Fibroblast of lung (primary cell): ENCODE data around the gene EPS8L2. TPM values are rescaled to one million over a fixed set of nuclear protein-coding genes. Genes with fewer than 3 reads are reported as not detected.

ENCODE experiments used
- DNase-seq, 2 donors: peaks; one replicate each; pipeline versions ENCODE4 v3.0.0 to v3.0.0-alpha.2; 2010; ENCODE audit warnings: low read depth in 2 of 2
- H2AFZ ChIP-seq: 2 replicates; pipeline ENCODE4 v1.5.1; 2012; ENCODE audit warnings: low read length, control low read depth, inconsistent platforms
- H3K27ac ChIP-seq: 2 replicates; pipeline ENCODE4 v1.5.1; 2011; ENCODE audit warnings: low read length, control low read depth; ENCODE audit not compliant: insufficient read depth
- H3K27me3 ChIP-seq: 2 replicates; pipeline ENCODE4 v1.5.1; 2011; ENCODE audit warnings: mild to moderate bottlenecking, low read length; ENCODE audit not compliant: control insufficient read depth, insufficient read depth
- H3K36me3 ChIP-seq: 2 replicates; pipeline ENCODE4 v1.5.1; 2011; ENCODE audit warnings: low read length; ENCODE audit not compliant: control insufficient read depth, insufficient read depth
- H3K4me1 ChIP-seq: 2 replicates; pipeline ENCODE4 v1.5.1; 2011; ENCODE audit warnings: low read length; ENCODE audit not compliant: control insufficient read depth, insufficient read depth; ENCODE audit errors: extremely low read depth
- H3K4me2 ChIP-seq: 2 replicates; pipeline ENCODE4 v1.5.1; 2011; ENCODE audit warnings: low read length, control low read depth; ENCODE audit not compliant: insufficient read depth; ENCODE audit errors: extremely low read depth
- H3K4me3 ChIP-seq, 4 experiments: fragments of 200-600 bp in 1 of 4; sonication (generic) in 1 of 4; replicated peaks in 1 of 4; 2 replicates each; pipeline ENCODE4 v1.5.1; 2011 to 2016; ENCODE audit warnings: low read length in 4 of 4, low read depth in 3 of 4, mild to moderate bottlenecking in 3 of 4, control low read depth in 2 of 4, inconsistent platforms in 1 of 4, mixed read lengths in 1 of 4; ENCODE audit not compliant: insufficient read depth in 1 of 4; ENCODE audit errors: control extremely low read depth in 1 of 4
- H3K79me2 ChIP-seq: 2 replicates; pipeline ENCODE4 v1.5.1; 2012; ENCODE audit warnings: mild to moderate bottlenecking, low read length, inconsistent platforms; ENCODE audit not compliant: control insufficient read depth, insufficient read depth
- H3K9ac ChIP-seq: 2 replicates; pipeline ENCODE4 v1.5.1; 2011; ENCODE audit warnings: mild to moderate bottlenecking, low read length, control low read depth; ENCODE audit not compliant: insufficient read depth
- H3K9me3 ChIP-seq: 2 replicates; pipeline ENCODE4 v1.5.1; 2012; ENCODE audit warnings: low read depth, low read length; ENCODE audit not compliant: control insufficient read depth, insufficient read depth
- H4K20me1 ChIP-seq: 2 replicates; pipeline ENCODE4 v1.5.1; 2011; ENCODE audit warnings: low read length; ENCODE audit not compliant: control insufficient read depth, insufficient read depth; ENCODE audit errors: extremely low read depth
- EZH2 ChIP-seq: IDR thresholded peaks from 2 replicates; pipeline ENCODE4 v1.5.1; 2012; ENCODE audit warnings: low read length, control low read depth, mild to moderate bottlenecking; ENCODE audit errors: missing control alignments
- polyA plus RNA-seq, 2 donors: library from polyadenylated mRNA; depleted of rRNA in 1 of 2; stranded (reverse) in 1 of 2; unstranded in 1 of 2; fragments of >200 nt; gene quantifications; 2 replicates each; pipeline ENCODE4 v1.2.1, GENCODE V29; 2011 to 2012; ENCODE audit warnings: missing spikeins in 1 of 2
- total RNA-seq: library from RNA; depleted of rRNA; stranded (reverse); fragments of >200 nt; gene quantifications from 2 replicates; pipeline ENCODE4 v1.2.1, GENCODE V29; 2014
- TF ChIP-seq, protein P1 (sequence below), 2 donors: IDR thresholded peaks in 1 of 2; conservative IDR thresholded peaks in 1 of 2; 1 replicate in 1 of 2; 2 replicates in 1 of 2; pipeline ENCODE4 v1.5.1; 2011 to 2012; ENCODE audit warnings: low read length in 2 of 2, control low read depth in 1 of 2, inconsistent platforms in 1 of 2, low read depth in 1 of 2, mild to moderate bottlenecking in 1 of 2

EPS8L2 gene
- total and polyA plus RNA-seq, 2 donors (not counting 1 experiment from before 2014, with no cell fraction given), result 18.4 to 54.2 TPM

- Histone ChIP-seq H3K4me1 (no peaks in the 10 kb centered on the region), H3K36me3 (peaks cover 31% of the 10 kb centered on the region), H4K20me1 (no peaks in the 10 kb centered on the region), H2AFZ (no peak overlapping the region), H3K4me2 (peak overlapping the region; percentile 64), H3K27ac (peak overlapping the region; percentile 0), H3K79me2 (peaks cover 70% of the 10 kb centered on the region), H3K9me3 (no peaks in the 10 kb centered on the region), H3K27me3 (no peaks in the 10 kb centered on the region), H3K9ac (no peak overlapping the region), H3K4me3 (peak overlapping the region in 3 of 4 experiments; percentile 0 to 78 (median 67))
- DNase-seq, result peak in 1 of 2 donors; percentile 61
- TF ChIP-seq, protein P1, sequence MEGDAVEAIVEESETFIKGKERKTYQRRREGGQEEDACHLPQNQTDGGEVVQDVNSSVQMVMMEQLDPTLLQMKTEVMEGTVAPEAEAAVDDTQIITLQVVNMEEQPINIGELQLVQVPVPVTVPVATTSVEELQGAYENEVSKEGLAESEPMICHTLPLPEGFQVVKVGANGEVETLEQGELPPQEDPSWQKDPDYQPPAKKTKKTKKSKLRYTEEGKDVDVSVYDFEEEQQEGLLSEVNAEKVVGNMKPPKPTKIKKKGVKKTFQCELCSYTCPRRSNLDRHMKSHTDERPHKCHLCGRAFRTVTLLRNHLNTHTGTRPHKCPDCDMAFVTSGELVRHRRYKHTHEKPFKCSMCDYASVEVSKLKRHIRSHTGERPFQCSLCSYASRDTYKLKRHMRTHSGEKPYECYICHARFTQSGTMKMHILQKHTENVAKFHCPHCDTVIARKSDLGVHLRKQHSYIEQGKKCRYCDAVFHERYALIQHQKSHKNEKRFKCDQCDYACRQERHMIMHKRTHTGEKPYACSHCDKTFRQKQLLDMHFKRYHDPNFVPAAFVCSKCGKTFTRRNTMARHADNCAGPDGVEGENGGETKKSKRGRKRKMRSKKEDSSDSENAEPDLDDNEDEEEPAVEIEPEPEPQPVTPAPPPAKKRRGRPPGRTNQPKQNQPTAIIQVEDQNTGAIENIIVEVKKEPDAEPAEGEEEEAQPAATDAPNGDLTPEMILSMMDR (conservative IDR thresholded peaks at IDR 0.05 in 1 of 2, IDR thresholded peaks at IDR 0.05 in 1 of 2; ENCODE audit: low read depth in 1 of 2, low read length in 2 of 2), result no peak
- no peak for TF ChIP-seq EZH2
These were observed 69.0 kb downstream of the EPS8L2 start for GRCh38 chr11:774873-775592.

- TF ChIP-seq, protein P1 (conservative IDR thresholded peaks at IDR 0.05 in 1 of 2, IDR thresholded peaks at IDR 0.05 in 1 of 2; ENCODE audit: low read depth in 1 of 2, low read length in 2 of 2), result no peak
- TF ChIP-seq EZH2, result no peak
- Histone ChIP-seq H3K27ac (peak overlapping the region; percentile 69), H3K9me3 (no peaks in the 10 kb centered on the region), H3K4me3 (peak overlapping the region; percentile 67 to 95 (median 84)), H3K36me3 (peaks cover 22% of the 10 kb centered on the region), H3K27me3 (no peaks in the 10 kb centered on the region), H3K4me2 (peak overlapping the region; percentile 92), H3K79me2 (peaks cover 67% of the 10 kb centered on the region), H4K20me1 (no peaks in the 10 kb centered on the region), H2AFZ (no peak overlapping the region), H3K4me1 (no peaks in the 10 kb centered on the region), H3K9ac (peak overlapping the region; percentile 83)
- DNase-seq, result no peak
These were observed 70.2 kb downstream of the EPS8L2 start for GRCh38 chr11:776263-776560.

GRCh38 chr11:776561-777287 lies 70.7 kb downstream of the EPS8L2 start:
- H3K9ac ChIP-seq, result peak overlapping the region; percentile 83
- peak overlapping the region; percentile 67 to 95 (median 84) for H3K4me3 ChIP-seq
- peak overlapping the region; percentile 92 for H3K4me2 ChIP-seq
- TF ChIP-seq, protein P1 (conservative IDR thresholded peaks at IDR 0.05 in 1 of 2, IDR thresholded peaks at IDR 0.05 in 1 of 2; ENCODE audit: low read depth in 1 of 2, low read length in 2 of 2), result no peak
- no peak for TF ChIP-seq EZH2
- no peaks in the 10 kb centered on the region for H3K9me3 ChIP-seq
- peak overlapping the region; percentile 69 for H3K27ac ChIP-seq
- no peak for DNase-seq
- no peaks in the 10 kb centered on the region for H3K27me3 ChIP-seq
- peaks cover 19% of the 10 kb centered on the region for H3K36me3 ChIP-seq
- no peak overlapping the region for H2AFZ ChIP-seq
- no peaks in the 10 kb centered on the region for H3K4me1 ChIP-seq
- H3K79me2 ChIP-seq, result peaks cover 63% of the 10 kb centered on the region
- no peaks in the 10 kb centered on the region for H4K20me1 ChIP-seq
